Brain pericyte (primary cell): ENCODE results near the gene RHEBL1.

Source experiments
- DNase-seq: peaks from one replicate; pipeline ENCODE4 v3.0.0-alpha.2; 2012; ENCODE audit warnings: low read depth, low spot score

Gene RHEBL1

DNA sequence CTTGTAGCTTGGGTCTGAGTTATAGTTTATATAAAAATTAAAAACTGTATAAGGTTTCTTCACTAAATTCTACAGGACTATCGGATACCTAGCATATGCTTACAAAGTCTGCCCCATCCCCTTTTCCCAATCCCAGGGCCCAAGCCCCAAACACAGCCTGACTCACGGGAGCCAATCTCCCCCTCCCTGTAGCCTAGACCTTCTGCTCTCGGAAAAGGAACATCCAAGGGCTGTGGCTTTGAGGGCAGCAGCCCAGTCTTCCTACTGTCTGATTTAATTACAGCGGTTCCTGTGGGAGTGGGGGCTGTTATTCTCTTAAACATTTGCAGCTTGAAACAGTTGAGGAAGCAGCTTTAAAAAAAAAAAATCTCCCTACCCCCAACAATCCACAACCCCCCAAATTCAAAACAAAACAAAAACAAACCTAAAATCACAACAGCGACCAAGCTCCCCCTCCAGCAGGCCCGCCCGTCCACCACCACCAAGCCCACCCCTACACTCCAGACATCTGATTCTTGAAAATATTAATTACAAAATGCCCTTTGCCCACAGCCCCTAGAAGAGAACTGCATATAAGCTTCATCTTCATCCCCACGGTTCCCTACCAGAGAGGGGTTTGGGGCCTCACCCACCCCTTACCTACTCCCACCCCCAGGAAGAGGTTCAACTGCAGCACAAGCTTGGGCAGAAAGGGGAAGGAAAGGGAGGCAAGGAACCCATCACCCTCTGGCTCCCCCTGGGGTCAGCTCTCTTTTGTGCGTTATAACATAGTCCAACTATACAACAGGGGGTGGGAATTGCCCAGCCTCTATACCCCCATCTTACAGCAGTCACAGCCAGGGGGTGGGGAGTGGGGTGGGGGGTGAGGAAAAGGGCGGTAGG is 50.1 kb downstream of the RHEBL1 start:
- DNase-seq = no peak

- no peak for DNase-seq
Measured at GRCh38 chr12:49019120-49019430, 50.7 kb downstream of the RHEBL1 start.

DNA sequence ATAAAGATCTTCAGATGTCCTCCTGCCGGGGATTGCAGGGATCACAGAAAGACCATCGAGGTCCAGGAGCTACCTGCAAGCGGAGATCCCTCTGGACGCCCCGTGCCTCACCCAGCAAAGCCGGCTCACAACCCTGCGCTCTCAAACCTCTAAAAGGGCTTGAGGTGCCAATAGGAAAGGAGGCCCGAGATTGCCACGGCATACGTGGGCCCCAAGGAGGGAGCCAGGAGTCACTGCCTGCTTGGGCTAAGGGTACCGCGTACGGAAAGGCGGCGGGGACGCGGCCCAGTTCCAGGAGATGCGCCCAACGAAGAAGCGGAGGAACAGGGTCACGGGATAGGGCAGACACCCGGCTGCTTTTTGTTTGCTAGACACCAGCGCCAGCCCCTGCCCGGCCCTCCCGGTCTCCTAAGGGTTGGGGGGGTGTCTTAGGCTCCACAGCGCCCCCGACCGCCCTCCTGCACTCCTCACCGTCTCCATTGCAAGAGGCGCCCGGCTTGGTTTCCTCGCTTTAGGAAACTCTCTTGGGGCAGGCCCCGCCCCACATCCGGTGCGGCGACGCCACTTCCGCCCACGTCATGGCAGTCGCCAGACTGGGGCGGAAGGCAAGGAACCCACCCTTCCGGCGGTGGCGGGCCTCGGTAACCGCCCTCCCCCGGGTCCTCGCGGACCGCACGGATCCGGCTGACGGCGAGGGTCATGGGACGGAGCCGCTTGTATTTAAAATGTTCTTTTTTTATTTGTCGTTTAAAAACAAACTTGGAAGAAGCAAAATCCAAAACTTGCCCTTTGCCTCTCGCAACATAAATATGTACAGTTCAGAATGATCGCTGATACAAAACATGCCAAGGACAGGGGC is 51.3 kb downstream of the RHEBL1 start, which contains the start of gene PRKAG1:
PRKAG1 (minus strand) TSS at position 516 of the 859 bp plus-strand sequence; CDS start at position 480, 36 bp downstream.
- peak; percentile 92 for DNase-seq

GRCh38 chr12:49017891-49018260 is 51.9 kb downstream of the RHEBL1 start:
- DNase-seq = no peak

DNA sequence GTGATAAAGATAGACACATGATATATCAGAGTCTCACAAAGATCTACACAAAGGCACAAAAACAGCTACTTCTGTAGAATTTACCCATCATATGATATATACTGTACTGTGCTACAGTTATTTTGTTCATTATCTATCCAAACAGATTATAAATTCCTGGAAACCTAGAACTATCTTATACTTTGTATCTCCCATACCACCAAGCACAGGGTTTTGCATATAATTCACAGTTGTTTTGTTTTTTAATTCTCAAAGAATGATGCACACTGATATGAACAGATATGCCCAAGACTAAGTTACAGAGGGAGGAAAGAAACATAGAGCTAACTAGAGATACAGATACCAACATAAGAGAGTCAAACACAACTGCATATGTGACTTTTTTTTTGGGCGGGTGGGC is 54.6 kb downstream of the RHEBL1 start:
- DNase-seq = no peak
